Stimulated activated CD4-positive, alpha-beta T cell treated with anti-CD3 and anti-CD28 coated beads, Interleukin-12 subunit alpha, Interleukin-12 subunit beta, amount 100 ng/mL, for 24 hours (primary cell): ENCODE measurements around the gene SMC1B.
A peak's percentile ranks its signal among the peaks of the same experiment; 100 is the strongest.
"Not testable (repeated sequence)": the region's sequence is repeated elsewhere in the genome, so short reads cannot be mapped to it uniquely, and the experiment has no call there.

Source experiments
- DNase-seq, 2 experiments: peaks; one replicate each; pipeline ENCODE4 v3.0.0-alpha.2; 2020; ENCODE audit warnings: low read depth in 2 of 2

The SMC1B gene

GRCh38 chr22:45442116-45442515 lies 28.7 kb upstream of the SMC1B start:
- no peak for DNase-seq

DNA sequence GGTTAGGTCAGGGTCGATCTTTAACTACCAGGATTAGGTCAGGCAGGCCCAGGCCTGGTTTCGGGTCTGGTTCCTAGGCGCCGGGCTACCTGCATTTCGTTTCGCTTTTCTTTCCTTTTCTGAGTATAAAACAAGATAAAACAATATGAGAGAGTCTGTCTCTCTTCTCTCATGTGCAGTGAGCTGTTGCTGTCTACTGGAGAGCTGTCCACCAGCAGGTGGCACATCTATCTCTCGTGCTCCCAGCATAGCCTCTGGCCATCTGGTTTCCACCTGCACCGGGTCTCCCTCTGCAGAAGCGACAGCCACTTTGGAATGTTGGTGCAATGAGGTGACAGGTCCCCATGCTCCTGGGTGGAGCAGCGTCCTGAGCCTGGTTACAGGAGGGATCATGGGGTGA lies 27.7 kb upstream of the SMC1B start:
- peak in 1 of 2 experiments; percentile 11 for DNase-seq

DNA sequence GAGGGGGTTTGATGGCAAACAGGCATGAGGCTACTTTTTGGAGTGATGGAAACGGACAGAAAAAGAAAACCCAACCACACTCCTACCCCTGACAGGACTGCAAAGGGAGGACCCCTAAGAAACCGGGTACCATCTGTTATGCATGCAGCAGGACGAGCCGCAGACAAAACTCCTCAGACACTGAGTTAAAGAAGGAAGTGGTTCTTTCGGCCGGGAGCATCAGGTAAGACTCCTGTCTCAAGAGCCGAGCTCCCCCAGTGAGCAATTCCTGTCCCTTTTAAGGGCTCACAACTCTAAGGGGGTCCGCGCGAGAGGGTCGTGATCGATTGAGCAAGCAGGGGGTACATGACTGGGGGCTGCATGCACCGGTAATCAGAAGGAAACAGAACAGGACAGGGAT lies 27.3 kb upstream of the SMC1B start:
- DNase-seq, result not testable (repeated sequence)

GRCh38 chr22:45438336-45438735 lies 24.9 kb upstream of the SMC1B start:
- DNase-seq, result no peak

GRCh38 chr22:45436871-45437517 lies 23.6 kb upstream of the SMC1B start:
- DNase-seq, result not testable (repeated sequence)

DNA sequence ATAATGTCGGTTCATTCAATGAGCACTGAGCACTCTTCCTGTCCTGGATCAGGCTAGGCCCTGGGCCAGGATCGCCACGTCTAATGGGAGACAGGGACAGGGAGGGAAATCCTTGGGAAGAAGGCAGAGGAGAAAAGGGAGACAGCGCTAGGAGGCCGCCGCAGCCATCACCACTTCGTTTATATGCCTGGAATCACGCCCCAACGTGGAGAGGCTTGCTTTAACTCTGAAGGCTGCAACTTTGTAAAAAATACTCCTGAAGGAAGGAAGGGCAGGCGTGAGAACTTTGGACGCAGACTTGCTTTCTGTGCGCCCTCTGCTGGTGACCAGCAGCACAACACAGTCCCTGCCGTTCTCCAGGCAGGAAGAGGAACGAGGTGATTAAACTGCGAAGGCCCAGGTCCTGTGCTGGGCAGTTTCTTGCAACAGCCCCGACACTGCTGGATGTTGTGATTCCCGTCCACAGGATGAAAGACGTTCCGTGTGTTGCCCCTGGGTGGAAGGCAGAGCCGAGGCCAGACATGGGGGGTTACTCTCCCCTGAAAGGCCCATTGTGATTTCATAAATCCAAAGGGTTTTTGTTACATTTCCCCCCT lies 22.2 kb upstream of the SMC1B start:
- DNase-seq, result peak; percentile 63 to 75

DNA sequence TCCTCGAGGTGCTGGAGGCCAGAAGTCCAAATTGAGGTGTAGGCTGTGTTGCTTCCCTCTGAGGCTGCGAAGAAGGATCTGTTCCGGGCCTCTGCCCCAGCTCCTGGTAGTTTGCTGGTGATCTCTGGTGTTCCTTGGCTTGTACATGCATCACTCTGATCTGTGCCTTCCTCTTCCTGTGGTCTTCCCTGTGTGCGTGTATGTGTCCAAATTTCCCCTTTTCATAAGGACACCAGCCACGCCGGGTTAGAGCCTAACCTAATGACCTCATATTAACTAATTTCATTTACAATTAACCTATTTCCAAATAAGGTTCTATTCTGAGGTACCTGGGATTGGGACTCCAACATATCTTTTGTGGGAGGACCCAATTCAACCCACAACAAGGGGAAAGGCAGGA lies 21.6 kb upstream of the SMC1B start:
- no peak for DNase-seq

- no peak for DNase-seq
These were observed 17.5 kb upstream of the SMC1B start for GRCh38 chr22:45430871-45431270.

DNA sequence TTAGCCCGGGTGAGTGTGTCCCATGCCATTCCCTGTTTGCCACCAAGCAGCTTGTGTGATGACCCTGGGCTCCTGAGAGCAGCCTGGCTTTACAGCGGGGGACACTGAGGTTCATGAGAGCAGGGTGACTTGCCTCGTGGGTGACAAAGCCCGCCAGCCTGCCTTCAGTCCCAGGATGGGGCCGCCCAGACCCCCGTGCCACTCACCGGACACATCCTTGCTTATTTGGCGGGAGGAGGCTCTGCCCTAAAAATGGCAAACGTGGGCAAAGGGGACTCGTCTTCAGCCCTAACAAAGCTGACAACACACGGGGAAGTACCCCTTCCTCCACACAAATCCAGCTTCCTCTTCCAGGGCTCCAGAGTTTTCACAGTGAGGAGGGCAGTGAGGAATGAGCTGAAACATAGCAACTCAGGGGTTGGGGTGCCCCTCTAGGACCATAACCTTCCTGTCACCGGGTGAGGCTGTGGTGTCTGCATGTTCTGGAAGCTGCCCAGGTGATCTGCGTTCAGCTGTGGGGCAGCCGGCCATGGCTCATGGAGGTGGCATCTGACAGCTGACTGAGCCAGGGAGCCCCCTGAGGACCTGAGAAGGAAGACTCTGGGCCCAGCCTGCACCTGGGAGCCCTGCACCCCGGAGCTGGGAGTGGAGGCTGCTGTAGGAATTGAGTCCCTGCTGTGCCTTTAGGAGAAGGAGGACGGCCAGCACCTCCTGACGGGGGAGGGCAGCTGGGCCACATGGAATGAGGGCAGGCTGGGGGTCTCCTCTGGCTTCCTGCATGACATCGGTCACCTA lies 16.8 kb upstream of the SMC1B start:
- no peak for DNase-seq

DNA sequence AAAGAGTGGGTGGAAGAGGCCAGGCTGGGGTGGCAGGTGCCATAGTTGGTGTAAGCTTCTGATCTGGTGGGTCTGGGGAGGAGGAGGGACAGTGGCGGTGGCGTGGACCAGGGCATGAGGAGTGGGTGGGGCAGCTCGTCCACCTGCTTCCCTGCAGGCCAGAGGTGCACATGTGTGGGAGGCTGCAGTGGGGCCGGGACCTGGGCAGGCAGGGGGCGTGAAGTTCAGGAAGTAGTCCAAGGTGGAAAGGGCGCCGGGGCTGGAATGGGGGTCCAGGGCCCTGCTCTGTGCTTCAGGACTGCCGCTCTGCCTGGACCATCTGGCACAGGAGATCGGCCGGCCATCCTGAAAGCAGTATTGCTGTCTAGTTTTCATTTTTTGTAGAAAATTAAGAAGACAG lies 16.0 kb upstream of the SMC1B start:
- DNase-seq, result no peak

DNA sequence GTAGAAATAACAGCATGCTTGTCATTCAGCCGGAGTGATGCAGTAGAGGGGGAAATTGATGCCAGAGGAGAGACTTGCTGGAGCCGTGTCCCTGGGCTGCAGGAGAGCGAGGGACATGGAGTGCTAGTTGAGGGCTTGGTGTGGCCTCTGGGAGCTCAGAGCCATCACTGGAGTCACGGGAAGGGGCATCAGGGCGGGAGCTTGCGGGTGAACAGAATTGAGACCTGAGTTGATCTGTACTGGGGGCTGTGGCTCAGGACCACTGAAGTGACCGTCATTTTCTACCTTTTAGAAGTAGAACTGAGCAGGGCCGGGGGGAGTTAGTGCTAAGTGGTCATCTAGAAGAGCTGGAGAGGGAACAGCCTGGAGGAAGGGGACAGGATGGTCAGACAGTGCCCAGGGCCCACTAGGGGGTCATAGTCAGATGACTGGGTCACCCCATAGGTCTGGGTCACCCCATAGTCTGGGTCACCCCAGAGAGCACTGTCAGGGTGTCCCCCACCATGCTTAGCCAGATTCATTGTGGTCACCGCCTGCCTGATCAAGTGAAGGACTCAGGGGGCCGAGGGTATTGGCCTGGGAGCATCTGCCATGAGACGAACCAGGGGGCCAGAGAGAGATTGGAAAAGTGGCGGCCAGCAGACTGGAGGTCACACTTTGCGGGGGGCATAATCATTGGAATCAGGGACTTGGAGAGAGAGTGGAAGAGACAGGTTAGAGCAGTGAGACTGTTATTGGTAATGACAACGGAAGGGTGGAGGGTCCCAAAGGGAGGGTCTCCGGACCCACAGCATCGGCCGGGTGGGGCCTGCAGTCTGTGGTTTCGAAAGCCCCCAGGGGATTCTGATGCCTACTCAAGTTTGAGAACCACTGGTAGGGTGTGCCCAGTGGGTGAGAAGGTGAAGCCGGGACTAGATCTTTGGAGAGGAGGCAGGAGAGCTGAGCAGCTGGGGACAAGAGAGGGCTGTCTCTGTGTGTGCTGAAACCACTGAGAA lies 15.3 kb upstream of the SMC1B start:
- DNase-seq, result no peak

DNA sequence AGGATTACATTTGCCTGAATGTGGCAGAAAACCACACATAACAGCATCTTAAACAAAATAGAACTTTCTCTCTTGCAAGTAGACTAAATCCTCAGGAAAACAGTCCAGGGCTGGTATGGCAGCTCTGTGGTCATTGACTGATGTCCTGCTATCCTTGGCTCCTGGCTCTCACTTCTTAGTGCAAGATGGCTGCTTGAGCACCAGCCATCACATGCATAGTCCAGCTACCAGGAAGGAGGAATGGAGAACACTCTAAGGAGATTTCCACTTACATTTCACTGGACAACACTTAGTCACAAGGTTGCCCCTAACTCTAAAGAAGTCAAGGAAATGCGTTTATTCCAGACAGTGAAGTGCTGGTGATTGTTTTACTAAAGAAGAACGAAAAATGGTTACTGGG lies 13.7 kb upstream of the SMC1B start:
- no peak for DNase-seq

- no peak for DNase-seq
These were observed 13.0 kb upstream of the SMC1B start for GRCh38 chr22:45426387-45426786.

DNA sequence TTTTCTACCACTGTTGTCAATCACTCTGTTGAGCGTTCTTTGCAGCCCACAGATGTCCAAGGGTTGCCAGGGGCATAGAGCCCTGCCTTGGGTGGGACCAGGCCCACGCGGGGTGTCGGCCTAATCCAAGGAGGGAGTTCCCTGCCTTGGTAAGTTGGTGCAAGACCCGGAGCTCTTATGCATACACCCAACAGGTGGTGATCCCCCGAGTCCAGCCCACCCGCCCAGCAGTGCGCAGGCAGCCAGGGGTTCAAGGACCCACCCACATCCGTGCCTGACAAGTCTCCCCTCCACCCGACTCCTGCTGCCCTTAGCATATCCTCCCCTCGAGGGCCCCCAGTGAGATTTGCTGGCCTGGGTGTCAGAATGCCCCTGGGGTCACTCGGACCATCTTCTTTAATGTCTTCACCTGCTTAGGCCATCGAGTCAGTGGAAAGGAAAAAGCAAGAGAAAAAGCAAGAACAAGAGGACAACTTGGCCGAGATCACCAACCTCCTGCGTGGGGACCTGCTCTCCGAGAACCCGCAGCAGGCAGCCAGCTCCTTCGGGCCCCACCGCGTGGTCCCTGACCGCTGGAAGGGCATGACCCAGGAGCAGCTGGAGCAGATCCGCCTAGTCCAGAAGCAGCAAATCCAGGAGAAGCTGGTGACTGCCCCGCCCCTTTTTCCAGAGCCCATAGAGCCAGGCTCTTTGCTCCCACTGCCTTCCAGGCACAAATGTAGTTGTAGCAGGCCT lies 12.3 kb upstream of the SMC1B start:
- DNase-seq, result no peak

DNA sequence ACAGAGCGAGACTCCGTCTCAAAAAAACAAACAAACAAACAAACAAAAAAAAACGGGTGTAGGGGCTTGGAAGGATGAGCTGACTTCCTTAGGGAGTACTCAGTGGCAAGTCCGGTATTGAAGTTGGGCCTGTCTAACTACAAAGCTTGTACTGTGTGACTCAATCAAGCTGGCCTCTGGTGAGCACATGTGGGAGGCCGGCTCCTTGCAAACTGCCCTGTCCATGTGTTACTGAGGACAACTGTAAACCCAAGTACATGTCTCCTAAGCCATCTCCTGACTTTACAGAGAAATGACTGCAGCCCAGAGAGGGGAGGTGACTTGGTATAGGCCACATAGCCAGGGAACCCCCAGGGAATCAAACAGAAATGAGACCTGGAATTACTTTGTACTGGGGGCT lies 11.7 kb upstream of the SMC1B start:
- no peak for DNase-seq

GRCh38 chr22:45424241-45424731 lies 10.9 kb upstream of the SMC1B start:
- no peak for DNase-seq

- DNase-seq, result no peak
These were observed 10.1 kb upstream of the SMC1B start for GRCh38 chr22:45423524-45423923.

GRCh38 chr22:45422237-45422983 lies 9.0 kb upstream of the SMC1B start:
- DNase-seq, result no peak

- no peak for DNase-seq
These were observed 8.1 kb upstream of the SMC1B start for GRCh38 chr22:45421349-45422055.

- DNase-seq, result no peak
These were observed 7.1 kb upstream of the SMC1B start for GRCh38 chr22:45420539-45420938.
